ENCODE measurements around the gene SYT9.

DNA sequence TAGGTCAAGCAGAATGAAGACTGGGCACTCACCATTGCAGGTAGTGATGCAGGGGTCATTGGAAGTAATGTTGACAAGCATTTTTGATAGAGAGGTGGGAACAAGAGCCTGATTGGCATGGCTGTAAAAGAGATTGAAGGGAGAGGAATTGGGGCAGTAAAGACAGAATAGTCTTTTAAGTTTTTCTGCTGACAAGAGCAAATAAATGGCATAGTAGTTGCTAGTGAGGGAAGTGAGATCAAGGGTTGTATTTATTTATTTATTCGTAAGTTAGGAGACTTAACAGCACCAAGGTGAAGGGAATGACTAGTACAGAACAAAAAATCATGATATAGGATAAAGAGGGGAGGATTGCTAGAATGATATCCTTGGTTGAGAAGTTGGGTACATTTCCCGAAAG lies 11.0 kb downstream of the SYT9 start:
- TF ChIP-seq CTCF (IDR thresholded peaks at IDR 0.05) (no peak), POLR2AphosphoS5 (IDR thresholded peaks at IDR 0.05) (no peak), POLR2A (IDR thresholded peaks at IDR 0.05) (no peak), EP300 (IDR thresholded peaks at IDR 0.05; ENCODE audit: low read depth) (no peak)
